HFF-Myc (cell line): Measurements from ENCODE around the gene MICAL1.

ENCODE experiments used
- DNase-seq: peaks from one replicate; pipeline ENCODE4 v3.0.0-alpha.2; 2011; ENCODE audit warnings: low read depth; ENCODE audit errors: extremely low read depth
- H3K4me3 ChIP-seq: replicated peaks from 2 replicates; pipeline ENCODE4 v1.5.1; 2011; ENCODE audit warnings: low read depth, mild to moderate bottlenecking, control low read depth, low read length
- TF ChIP-seq, protein P1 (sequence below): IDR thresholded peaks from 2 replicates; pipeline ENCODE4 v1.5.1; 2012; ENCODE audit warnings: mild to moderate bottlenecking, low read depth, low read length, control low read depth; ENCODE audit errors: missing control alignments

Gene MICAL1

DNA sequence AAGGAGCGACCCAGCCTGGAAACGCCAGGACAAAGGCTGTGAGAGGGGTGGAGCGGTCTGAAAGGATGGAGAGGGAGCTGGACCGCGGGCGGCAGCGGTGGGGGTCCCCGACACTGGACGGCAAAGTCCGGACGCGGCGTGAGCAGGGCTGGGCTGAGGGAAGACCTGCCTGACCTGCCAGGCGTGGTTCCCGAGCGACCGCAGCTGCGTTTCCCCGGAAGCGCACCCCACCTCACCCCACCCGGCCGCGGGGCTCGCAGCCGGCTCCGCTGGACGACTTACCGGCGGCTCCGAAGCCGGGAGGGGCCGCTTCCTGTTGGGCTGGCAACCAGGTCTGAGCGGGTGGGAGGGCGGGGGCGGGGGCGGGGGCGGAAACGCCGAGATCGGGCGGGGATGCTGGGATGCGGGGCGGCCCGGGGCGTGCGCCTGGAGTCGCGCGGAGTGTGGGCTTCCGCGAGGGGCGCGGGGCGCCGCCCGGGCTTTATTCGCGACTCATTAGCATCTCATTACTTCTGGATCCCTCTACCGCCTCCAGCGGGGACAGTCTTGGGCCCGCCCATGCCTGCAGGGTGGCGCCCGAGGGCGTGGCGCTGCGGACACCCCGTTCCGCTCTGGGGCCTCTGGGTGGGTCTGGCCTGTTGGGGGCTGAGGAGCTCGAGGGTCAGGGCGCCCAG, at the start of gene MICAL1:
TSS of gene MICAL1 (minus strand) at position 336 of the 674 bp plus-strand sequence. CDS start 1,576 bp downstream, outside the sequence.
- peak within 1 kb of the TSS; percentile 75 for H3K4me3 ChIP-seq
- TF ChIP-seq, protein P1, sequence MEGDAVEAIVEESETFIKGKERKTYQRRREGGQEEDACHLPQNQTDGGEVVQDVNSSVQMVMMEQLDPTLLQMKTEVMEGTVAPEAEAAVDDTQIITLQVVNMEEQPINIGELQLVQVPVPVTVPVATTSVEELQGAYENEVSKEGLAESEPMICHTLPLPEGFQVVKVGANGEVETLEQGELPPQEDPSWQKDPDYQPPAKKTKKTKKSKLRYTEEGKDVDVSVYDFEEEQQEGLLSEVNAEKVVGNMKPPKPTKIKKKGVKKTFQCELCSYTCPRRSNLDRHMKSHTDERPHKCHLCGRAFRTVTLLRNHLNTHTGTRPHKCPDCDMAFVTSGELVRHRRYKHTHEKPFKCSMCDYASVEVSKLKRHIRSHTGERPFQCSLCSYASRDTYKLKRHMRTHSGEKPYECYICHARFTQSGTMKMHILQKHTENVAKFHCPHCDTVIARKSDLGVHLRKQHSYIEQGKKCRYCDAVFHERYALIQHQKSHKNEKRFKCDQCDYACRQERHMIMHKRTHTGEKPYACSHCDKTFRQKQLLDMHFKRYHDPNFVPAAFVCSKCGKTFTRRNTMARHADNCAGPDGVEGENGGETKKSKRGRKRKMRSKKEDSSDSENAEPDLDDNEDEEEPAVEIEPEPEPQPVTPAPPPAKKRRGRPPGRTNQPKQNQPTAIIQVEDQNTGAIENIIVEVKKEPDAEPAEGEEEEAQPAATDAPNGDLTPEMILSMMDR, result peak; percentile 15
- DNase-seq, result no peak

- DNase-seq, result no peak
- H3K4me3 ChIP-seq, result no peak overlapping the region
- TF ChIP-seq, protein P1, result no peak
Observed at GRCh38 chr6:109503327-109504224, 48.0 kb upstream of the MICAL1 start.

- no peak overlapping the region for H3K4me3 ChIP-seq
- DNase-seq, result no peak
- TF ChIP-seq, protein P1, result no peak
Observed at GRCh38 chr6:109498936-109499335, 43.4 kb upstream of the MICAL1 start.

DNA sequence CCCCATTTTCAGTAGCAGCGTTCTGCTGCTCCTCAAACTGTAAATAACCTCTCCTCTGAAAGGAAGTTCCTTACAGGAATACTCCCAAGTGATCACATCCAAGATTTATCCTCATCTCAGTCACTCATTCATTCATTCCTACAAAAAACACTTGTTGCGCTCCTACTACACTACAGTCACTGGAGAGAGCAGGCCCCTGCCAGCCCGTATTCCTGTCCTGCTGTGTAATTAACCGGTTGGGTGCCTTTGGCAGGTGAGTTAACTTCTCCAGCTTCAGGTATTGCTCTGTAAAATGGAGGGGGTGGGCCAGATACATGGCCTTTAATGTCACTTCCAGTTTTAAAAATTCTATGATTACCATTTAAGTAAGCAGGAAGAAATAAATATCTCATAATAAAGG, 42.5 kb upstream of the MICAL1 start:
- DNase-seq, result no peak
- TF ChIP-seq, protein P1, result no peak

GRCh38 chr6:109496036-109496772, 40.6 kb upstream of the MICAL1 start:
- TF ChIP-seq, protein P1, result no peak
- H3K4me3 ChIP-seq, result no peak overlapping the region
- no peak for DNase-seq

More for the DNA sequence above, 42.5 kb upstream of the MICAL1 start:
- H3K4me3 ChIP-seq, result no peak overlapping the region

DNA sequence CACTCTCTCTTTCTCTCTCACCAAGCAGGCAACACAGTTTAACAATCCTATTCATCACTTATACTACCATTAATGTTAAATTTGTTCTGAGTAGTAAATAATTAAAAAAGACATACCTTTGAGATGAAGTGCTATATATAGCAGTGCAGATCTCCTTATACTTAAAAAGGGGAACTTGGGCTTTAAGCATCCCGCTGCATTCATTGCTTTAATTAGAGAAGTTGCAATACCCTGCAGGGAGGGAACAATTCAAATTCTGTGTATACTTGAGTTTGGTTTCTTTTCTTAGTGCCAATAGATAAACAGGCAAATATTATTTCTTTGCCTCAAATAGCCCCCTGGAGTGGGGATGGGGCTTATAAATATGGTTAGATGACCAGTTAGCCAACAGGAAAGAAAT, 38.3 kb upstream of the MICAL1 start:
- H3K4me3 ChIP-seq, result no peak overlapping the region
- TF ChIP-seq, protein P1, result no peak
- no peak for DNase-seq
